Hippocampal formation (tissue), 2 donors: Measurements from ENCODE around the gene RXFP2.

Experiments used
- DNase-seq, 2 donors: peaks; one replicate each; lab custom pipeline; 2025; lab: John Stamatoyannopoulos, UW

RXFP2 gene, protein sequence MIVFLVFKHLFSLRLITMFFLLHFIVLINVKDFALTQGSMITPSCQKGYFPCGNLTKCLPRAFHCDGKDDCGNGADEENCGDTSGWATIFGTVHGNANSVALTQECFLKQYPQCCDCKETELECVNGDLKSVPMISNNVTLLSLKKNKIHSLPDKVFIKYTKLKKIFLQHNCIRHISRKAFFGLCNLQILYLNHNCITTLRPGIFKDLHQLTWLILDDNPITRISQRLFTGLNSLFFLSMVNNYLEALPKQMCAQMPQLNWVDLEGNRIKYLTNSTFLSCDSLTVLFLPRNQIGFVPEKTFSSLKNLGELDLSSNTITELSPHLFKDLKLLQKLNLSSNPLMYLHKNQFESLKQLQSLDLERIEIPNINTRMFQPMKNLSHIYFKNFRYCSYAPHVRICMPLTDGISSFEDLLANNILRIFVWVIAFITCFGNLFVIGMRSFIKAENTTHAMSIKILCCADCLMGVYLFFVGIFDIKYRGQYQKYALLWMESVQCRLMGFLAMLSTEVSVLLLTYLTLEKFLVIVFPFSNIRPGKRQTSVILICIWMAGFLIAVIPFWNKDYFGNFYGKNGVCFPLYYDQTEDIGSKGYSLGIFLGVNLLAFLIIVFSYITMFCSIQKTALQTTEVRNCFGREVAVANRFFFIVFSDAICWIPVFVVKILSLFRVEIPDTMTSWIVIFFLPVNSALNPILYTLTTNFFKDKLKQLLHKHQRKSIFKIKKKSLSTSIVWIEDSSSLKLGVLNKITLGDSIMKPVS

DNA sequence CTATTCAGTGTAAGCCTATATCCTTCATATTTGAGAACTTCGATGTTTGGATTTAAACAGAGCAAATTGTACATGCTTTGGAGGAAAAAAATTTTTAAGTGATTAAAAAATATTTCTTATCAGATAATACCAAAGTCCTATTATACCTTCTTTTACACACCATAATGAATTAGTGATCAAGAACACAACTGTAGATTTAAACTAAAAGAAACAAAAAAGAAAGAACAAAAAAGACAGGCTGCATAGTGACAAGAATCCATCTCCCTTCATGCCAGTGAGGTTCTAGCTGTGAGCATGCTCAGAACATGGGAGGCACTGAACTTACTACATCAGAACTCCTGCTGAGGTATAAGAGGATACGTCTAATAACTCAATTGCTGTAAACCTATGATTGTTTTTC, at the start of gene RXFP2:
Gene RXFP2 (plus strand): TSS at position 301 of the 400 bp plus-strand sequence. CDS start 87 bp downstream, at position 388.
- DNase-seq = no peak

DNA sequence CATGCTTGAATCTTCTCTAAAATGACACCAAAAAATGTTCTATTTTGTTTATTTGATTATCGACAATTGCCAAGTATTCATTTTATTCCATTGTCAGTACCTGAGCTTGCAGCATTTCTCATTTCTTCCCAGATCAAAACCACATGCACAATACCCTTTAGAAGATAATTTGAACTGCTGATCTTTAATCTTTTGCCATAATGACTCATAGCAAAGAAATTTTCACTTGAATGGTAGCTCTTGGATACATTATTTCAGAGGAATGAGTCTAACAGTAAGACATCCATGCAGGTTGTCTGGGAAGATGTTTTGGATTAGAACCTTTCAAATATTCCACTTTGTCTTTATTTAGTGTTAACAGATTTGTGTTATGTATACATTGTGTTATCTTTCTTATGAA, 42.0 kb upstream of the RXFP2 start:
- no peak for DNase-seq

DNA sequence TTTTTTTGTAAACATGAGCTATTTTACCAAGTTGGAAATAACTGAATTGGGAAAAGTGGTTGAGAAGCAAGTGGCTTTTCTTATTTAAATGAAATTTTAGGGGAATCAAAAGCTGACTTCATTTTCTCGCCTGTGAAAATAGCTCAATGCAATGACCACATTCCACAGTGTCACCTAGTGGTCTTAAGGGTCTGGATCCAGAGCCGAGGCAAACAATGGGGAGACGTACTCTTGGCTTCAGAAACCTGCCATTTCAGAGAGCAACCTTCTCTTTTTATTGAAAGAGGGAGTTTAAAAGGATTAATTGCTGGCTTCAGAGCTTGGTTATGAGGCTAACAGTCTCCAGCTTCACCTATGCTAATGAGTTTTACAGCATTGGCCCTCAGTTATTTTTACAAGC, 39.7 kb upstream of the RXFP2 start:
- DNase-seq = no peak

DNA sequence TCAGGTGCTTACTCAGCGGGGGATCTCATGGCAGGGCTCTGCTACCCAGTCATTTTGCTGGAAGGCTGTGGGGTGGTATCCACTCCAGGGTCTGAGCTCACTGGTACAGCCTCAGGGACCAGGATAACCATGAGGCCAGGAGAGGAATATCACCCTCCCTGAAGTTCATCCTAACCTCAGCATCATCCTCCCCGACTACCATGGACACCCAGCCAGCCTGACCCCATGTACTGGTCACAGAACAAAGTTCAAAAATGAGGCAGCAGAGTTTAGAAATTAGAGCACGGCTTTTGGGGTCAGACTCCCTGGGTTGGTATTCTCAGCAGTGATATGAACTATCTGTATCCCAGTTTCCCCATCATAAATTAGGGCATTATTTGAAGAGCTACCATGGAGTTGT, 35.5 kb upstream of the RXFP2 start:
- DNase-seq = no peak

DNA sequence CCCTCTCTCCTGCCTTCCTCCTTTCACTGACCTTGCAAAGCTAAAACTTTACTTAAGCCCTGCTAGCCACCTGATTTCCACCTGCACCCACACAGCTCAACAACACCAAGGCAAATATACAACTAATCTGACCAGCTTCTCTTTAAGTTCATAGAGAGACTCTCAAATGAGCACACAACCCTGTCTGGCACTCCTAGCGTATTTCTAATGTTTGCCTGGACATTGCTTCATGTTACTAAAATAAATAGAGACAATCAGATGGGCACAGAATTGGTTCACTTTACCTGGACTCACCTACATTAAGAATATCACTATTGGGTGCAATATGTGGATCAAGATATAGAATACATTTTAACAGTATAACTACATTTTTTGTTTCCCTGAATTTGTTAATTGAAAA, 33.2 kb upstream of the RXFP2 start:
- no peak for DNase-seq

DNA sequence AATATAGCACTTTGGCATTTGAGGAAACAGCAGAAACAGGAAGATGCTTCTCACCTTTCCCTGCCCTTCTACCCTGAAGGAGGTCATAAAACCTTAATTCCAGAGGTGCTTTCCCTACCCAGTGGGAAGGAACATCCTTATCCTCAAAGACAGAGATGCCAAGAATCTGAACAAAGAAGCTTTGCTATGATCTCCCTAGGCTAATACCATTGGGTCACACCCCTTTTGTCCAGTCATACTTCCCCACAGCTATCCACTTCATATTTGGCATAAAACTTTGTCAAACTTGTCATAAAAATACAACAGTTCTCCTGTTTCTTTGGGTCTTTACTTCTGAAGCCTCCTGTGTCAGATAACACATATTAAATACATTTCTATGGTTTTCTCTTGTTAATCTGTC, 21.7 kb upstream of the RXFP2 start:
- no peak for DNase-seq

DNA sequence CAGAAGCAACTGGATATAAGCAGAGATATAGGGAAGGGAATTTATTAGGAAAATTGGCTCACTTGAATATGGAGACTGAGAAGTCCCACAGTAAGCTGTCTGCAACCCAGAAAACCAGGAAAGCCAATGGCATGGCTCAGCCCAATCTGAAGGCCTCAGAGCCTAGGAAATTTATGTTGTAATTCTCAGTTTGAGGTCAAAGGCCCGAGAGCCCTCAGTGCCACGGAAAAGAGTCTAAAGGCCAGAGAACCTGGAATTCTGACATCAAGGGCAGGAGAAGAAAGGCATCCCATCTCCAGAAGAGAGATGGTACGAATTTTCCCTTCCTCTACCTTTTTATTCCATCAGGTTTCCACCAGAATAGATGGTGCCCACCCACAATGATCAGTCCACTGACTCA, 20.1 kb upstream of the RXFP2 start:
- no peak for DNase-seq

DNA sequence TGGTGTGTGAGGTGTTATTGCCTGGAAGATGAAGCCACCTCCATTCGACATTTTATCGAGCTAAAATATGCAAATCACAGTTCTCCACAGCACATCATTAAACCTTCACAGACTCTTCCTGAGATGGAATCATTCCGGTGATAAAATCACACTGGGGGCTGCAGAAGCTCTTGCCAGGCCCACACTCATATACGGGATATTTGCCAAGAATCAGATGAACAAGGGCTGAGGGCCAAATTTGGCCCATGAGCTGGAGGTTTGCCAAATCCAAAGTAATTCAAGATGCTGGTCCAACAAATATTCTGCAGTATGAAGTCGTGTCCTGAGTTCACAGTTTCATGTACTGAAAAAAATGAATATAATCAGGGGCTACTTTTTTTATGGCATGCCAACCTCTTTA, 16.7 kb upstream of the RXFP2 start:
- no peak for DNase-seq

DNA sequence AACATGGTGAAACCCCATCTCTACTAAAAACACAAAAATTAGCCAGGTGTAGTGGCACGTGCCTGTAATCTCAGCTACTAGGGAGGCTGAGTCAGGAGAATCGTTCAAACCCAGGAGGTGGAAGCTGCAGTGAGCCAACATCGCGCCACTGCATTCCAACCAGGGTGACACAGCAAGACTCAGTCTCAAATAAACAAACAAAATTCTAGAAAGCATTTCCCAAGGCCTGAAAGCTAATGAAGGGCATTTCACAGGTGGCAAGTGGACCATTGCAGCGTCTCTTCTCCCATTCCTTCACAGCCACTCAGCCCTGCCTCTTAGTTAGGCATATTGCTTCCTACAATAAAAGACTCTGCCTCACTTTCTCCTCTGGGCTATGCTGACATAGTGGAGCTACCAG, 13.5 kb upstream of the RXFP2 start:
- no peak for DNase-seq

DNA sequence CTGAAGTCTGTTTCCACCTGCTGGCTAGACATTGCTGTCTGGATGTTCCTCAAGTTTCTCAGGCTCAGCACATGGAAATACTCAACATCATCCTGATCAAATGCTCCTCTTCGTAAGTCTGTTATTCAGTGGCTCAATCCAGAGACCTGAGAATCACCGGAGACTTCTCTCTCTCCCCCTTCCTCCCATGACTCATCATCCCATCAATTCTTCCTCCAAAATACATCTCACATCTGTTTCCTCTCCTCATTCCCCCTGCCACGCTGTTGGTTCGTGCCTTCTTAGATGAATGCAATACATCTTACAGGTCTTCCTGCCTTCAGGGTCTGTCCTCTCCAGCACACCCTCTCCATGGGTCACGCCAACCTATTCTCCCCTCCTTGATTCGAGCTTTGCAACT, 7.4 kb upstream of the RXFP2 start:
- DNase-seq = no peak

DNA sequence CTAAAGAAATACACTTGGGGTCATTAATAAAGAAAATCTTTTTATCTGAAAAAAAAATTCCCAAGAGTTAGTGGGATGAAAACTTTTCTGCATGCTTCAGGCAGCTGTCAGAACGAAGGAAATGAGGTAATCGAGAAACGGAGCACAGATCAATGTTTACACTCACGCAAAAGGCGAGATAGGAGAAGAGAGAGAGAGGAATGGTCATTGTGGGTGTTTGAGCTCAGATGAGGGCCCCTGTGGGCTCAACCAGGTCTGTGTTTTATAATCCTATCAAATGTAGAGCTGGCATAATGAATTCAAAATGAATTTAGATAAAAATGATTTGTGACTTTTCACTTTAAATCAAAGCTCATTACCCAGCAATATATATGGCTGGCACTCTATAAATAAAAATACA, 6.3 kb upstream of the RXFP2 start:
- no peak for DNase-seq

DNA sequence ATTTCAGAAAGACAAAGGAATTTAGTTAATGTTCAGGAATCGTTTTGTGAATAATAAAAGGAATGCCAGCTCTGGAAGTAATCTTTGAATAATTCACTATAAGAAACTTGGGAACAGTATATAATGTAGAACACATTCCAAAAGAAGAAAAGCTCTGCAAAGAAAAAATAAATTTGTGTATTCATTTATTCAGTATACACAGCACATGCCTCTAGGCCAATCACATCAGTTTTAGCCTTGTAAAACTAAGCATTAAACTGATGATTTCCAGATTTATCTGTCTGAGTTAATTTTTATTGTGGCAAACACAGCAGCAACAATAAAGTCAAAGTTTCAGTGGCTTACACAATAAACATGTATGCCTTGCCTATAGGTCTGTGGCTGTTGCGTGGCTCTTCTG, 5.7 kb upstream of the RXFP2 start:
- no peak for DNase-seq

DNA sequence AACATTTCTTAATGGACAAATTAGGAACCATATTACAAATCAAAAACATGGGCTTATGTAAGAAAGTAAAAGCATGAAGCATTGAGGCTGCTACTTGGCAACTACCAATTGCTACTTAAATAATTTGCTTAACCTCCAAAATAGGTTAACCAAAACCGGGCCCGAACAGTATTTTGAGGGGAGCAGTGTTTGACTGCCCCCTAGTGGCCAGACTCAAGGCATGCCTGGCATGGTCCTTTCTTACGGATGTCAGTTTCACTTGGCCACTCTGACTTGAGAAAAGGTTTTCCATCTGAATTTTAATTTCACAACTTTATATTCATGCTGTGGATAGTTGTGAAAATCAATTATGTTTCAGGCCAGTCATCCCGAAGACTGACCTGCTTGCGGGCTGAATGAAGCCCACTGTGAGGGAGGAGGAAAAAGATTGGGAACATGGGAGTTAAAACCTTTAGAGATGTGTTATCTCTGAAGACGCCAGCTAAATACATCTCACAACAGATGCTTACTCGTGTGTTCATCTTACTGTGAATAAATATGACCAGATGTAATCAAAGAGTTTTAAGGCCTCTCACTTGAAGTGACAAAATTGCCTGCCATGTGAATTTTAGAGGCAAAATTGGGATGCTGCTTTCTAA, 2.9 kb downstream of the RXFP2 start:
- peak; percentile 20 for DNase-seq

DNA sequence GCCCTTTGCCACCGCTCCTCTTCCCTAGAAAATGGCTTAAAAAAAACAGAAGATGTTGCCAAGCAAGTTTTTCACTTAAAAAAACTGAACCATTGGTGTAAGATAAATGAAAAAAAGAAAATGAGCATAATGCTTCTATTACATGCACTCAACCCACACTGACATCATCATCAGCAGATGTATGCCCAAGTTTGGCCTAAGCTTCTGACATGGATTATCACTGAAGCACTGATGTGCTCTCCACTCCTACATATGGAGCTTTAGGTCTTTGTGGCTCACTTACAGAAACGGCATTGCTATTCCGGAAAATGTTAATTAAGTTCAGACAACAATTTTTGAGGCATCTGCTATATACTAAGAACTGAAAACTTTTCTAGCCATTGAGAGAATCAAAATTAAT, 8.0 kb downstream of the RXFP2 start:
- no peak for DNase-seq

DNA sequence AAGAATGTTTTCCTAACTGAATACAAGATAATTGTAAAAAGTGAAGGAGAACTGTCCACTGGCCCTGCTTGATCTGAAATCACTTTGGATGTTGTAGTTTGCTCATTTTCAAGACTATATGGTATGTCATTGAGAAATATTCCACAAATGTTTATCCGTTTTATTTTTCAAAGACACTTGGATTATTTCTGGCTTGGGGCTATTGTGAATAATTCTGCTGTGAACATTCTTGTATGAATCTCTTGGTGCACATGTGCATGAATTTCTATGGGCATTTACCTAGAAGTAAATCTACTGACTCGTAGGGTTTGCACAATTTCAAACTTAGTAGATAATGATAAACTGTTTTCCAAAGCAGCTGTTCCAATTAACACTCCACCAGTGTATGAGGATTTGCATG, 8.6 kb downstream of the RXFP2 start:
- no peak for DNase-seq

DNA sequence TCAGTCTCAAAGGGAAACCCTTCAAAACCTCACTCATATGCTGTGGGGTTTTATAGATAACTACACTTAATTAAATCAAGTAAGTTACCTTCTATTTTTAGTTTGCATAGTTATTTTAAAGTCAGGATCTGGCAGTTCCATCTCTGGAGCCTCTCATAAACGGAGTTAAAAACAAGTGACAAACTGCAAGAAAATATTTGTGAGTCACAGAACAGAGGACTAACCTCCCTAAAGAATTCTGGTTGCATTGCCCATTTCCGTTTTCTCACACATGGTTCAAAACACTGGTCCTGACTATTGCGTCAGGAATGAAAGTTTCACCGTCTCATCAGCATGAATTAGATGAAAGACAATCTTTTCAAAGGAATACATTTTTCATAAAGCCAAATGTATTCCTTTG, 10.6 kb downstream of the RXFP2 start:
- no peak for DNase-seq

DNA sequence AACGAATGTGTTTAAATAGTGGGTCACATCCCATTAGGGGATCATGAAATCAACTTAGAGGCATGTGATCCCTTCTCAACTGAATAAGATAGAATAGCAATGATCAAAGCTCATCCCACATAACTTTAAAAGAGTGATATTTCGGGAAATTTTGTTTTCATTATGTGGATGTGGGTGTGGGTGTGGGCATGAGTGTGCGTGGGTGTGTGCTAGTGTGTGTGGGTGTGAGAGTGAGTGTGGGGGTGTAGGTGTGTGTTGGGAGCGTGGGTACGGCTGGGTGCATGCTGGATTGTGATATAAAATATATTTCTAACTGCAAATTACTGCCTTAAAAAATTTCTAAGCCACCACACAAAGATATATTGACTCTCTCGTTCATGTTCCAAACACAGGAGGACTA, 15.9 kb downstream of the RXFP2 start:
- DNase-seq = no peak

DNA sequence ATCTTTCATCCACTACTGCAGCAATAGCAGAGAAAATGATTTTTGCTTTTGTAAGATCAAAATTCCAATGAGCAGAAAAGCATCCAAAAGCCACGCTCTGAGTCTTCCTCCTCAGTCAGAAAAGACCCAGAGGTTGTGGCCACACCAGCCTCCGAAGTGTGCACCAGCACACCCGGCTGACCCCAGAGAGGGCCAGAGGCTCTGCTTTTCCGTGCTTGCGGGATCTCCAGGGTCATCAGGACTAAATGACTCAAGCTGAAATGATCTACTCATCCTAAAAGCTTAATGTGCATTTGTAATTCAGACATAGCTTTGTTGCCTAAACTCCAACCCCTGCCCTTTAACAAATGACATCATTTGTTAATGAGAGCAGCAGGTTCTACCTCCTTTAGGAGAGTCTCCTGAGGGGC, 16.5 kb downstream of the RXFP2 start:
- no peak for DNase-seq

DNA sequence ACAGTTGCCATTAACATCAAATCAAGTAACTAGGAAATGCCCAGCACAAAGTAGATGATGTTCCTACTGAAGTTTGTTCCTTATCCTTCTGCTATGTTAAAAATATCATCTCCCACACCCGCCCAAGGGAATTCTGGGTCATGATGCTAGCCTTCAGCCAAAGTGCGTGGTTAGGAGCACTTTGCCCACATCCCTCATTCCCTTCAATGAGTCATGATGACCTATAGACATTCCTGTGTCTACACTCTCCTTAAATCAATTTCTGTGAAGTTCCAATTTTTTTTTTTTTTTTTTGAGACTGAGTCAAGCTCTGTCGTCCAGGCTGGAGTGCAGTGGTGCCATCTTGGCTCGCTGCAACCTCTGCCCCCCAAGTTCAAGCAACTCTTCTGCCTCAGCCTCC, 17.0 kb downstream of the RXFP2 start:
- no peak for DNase-seq

DNA sequence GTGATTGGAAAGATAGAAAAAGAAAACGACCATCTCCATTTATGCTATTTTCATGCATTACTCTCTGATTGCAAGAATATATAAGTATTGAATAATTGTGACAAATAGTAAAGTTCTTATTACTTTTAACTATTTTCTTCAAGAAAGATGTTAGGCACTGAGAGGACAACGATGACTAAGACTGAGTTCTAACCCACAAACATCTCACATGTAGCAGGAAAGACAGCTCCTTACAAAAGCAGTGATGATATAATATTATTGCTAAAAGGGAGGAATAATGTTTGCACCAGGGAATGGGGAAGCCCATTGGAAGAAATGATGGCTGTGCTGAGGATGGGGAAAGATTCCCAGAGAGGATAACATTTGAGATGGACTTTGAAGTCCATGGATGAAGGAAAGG, 22.6 kb downstream of the RXFP2 start:
- DNase-seq = no peak

DNA sequence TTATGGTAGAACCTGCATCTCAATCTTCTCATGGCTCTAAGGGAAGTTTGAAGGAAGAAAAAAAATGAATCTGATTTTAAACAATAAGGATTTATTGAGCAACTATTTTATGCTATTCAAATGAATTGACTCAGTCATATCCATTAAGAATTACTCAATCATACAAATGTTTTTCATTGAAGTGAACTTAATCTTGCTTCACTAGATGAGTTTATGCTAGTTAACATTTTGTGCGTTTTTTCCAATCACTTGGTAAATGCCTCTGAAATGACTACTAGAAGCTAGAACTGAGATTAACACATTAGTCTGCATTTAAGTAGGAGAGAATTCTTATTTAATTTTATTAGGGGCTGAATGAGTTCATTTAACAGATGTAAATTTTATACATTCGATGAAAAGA, 25.2 kb downstream of the RXFP2 start:
- DNase-seq = no peak

DNA sequence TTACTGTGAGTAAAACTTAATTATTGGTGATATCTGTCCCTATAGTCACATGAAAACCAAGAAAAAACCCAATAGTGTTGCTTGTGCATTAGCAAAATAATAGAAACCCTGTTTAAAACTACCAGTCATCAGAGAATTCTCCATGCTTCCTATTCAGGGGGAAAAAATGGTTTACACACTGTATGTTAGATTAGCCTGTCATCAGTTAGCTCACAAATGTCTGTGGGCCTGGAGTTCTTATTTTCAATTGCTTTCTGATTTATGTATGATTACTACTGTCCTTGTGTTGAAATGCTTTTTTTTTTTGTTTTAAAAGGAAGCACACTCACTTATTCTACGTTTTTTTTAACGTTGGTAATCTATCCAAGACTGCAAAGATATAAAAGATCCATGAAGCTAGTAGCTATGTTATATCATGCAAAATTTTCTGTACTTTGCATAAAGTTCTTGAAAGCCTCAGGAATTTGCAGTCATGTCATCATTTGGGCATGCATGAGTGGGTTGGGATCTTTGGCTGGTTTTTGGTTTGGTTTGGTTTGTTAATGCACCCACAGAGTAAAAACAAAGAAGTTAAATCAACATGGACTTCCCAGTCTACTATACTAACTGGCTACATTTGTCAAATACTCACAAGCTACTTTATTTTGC, 25.9 kb downstream of the RXFP2 start:
- DNase-seq = no peak
